Naive thymus-derived CD4-positive, alpha-beta T cell (primary cell): ENCODE results near the gene KCNS3. TPM values are rescaled to one million over a fixed set of nuclear protein-coding genes. Genes with fewer than 3 reads are reported as not detected.

Experiments used
- ATAC-seq: fragments of 150-1000 bp; cut with Tn5 transposase; 2 replicates; pipeline ENCODE4 v1.10.0; 2021; ENCODE audit warnings: mild to moderate bottlenecking, moderate library complexity
- CTCF ChIA-PET: fragments of 350-600 bp; sonication (Branson Sonifier 250); formaldehyde crosslinking; loops from one replicate; lab custom pipeline; 2021; ENCODE audit warnings: antibody characterized with exemption; lab: Charles Lee
- POLR2A ChIA-PET: fragments of 350-600 bp; sonication (Branson Sonifier 250); formaldehyde crosslinking; loops from one replicate; lab custom pipeline; 2021; ENCODE audit warnings: antibody characterized with exemption, inconsistent platforms; lab: Charles Lee
- DNase-seq, 9 donors: peaks; one replicate each; pipeline versions ENCODE4 v3.0.0 to v3.0.0-alpha.2; 2020 to 2022; ENCODE audit warnings: mixed read lengths in 1 of 9
- H3K27ac ChIP-seq: one replicate; pipeline ENCODE4 v1.7.0; 2013; ENCODE audit warnings: mild to moderate bottlenecking, low read depth, low read length, moderate library complexity
- H3K27me3 ChIP-seq, 2 donors: one replicate each; pipeline ENCODE4 v1.7.0; 2013; ENCODE audit warnings: low read length in 2 of 2, mild to moderate bottlenecking in 2 of 2, moderate library complexity in 2 of 2; ENCODE audit not compliant: control insufficient read depth in 2 of 2, insufficient read depth in 2 of 2
- H3K36me3 ChIP-seq, 3 experiments: 1 replicate in 2 of 3; 2 replicates in 1 of 3; pipeline ENCODE4 v1.7.0; 2013; ENCODE audit warnings: low read length in 3 of 3, mild to moderate bottlenecking in 3 of 3, moderate library complexity in 1 of 3; ENCODE audit not compliant: insufficient read depth in 3 of 3, control insufficient read depth in 2 of 3
- H3K4me1 ChIP-seq, 2 donors: one replicate each; pipeline ENCODE4 v1.7.0; 2013; ENCODE audit warnings: low read length in 2 of 2, mild to moderate bottlenecking in 2 of 2, moderate library complexity in 1 of 2; ENCODE audit not compliant: control insufficient read depth in 2 of 2, insufficient read depth in 2 of 2
- H3K4me3 ChIP-seq: 2 replicates; pipeline ENCODE4 v1.7.0; 2013; ENCODE audit warnings: mild to moderate bottlenecking, low read length
- H3K9me3 ChIP-seq, 3 experiments: 1 replicate in 2 of 3; 2 replicates in 1 of 3; pipeline ENCODE4 v1.7.0; 2013; ENCODE audit warnings: low read length in 3 of 3; ENCODE audit not compliant: control insufficient read depth in 2 of 3
- H3K27ac Mint-ChIP-seq, 9 donors: one replicate each; pipeline ENCODE4 v1.8.0; 2020 to 2022; ENCODE audit warnings: mixed read lengths in 9 of 9, mild to moderate bottlenecking in 8 of 9, moderate library complexity in 5 of 9, inconsistent platforms in 2 of 9
- H3K27me3 Mint-ChIP-seq, 5 donors: one replicate each; pipeline ENCODE4 v1.8.0; 2021 to 2022; ENCODE audit warnings: mixed read lengths in 5 of 5, mild to moderate bottlenecking in 1 of 5
- H3K36me3 Mint-ChIP-seq, 5 donors: one replicate each; pipeline ENCODE4 v1.8.0; 2020 to 2022; ENCODE audit warnings: mixed read lengths in 5 of 5, mild to moderate bottlenecking in 3 of 5, inconsistent platforms in 1 of 5
- H3K4me1 Mint-ChIP-seq, 7 donors: one replicate each; pipeline ENCODE4 v1.8.0; 2020 to 2022; ENCODE audit warnings: mixed read lengths in 7 of 7, mild to moderate bottlenecking in 3 of 7, inconsistent platforms in 1 of 7
- H3K4me3 Mint-ChIP-seq, 10 donors: one replicate each; pipeline ENCODE4 v1.8.0; 2020 to 2022; ENCODE audit warnings: mild to moderate bottlenecking in 10 of 10, mixed read lengths in 10 of 10, moderate library complexity in 6 of 10, inconsistent platforms in 2 of 10
- H3K9me3 Mint-ChIP-seq, 11 donors: one replicate each; pipeline ENCODE4 v1.8.0; 2020 to 2022; ENCODE audit warnings: mixed read lengths in 11 of 11, mild to moderate bottlenecking in 4 of 11, inconsistent platforms in 1 of 11, moderate library complexity in 1 of 11
- intact Hi-C, 2 donors: fragments of 100-400 bp; cut with micrococcal nuclease; formaldehyde crosslinking; loops; one replicate each; pipeline ENCODE4 v1.15.1; 2023
- polyA plus RNA-seq, 2 donors: library from polyadenylated mRNA; unstranded; fragments of 300-500 nt; fragmentation: Illumina TruSeq; gene quantifications; one replicate each; pipeline ENCODE4 v1.2.3, GENCODE V29; 2021
- total RNA-seq, 6 experiments: library from RNA in 5 of 6; stranded (reverse) in 5 of 6; gene quantifications; 1 replicate in 5 of 6; 2 replicates in 1 of 6; pipeline ENCODE4 v1.2.3 and lab custom pipeline; 2021 to 2026

Gene KCNS3
- total and polyA plus RNA-seq, 7 experiments from 2014 or later: not detected

DNA sequence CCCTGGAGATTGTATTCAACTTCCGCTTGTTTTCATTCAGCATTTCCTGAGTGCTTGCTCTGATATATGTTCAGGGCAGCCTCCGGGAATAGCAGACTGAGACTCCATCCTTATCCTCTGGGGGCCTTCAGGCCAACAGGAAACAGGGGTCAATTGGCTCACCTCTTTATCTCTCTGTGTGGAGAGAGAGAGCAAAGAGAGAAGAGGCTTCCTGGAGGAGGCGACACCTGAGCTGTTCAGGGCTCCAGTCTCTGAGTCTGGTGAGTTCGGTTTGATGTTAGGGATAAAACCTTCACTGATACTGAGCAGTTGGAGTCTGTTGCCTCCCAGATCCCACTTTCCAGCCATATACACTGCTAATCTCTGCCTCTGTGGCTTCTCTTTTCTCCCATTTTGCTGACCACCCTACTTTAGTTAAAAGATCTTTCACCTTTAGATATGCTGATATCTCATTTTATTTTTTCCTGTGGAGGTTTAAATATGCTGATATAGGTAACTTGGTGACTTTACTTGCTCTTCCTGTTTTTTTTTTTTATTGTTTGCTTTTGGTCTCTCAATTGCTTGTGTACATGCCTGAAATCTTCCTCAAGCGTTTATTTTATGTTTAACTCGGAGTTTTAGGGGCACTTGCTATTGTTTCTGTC is 56.9 kb downstream of the KCNS3 start:
- intact Hi-C loops: no loop called here
- Histone ChIP-seq H3K9me3 (no peaks in the 10 kb centered on the region), H3K4me1 (no peaks in the 10 kb centered on the region), H3K27ac (no peak overlapping the region), H3K27me3 (no peaks in the 10 kb centered on the region), H3K4me3 (no peak overlapping the region), H3K36me3 (no peaks in the 10 kb centered on the region)
- Mint-ChIP-seq H3K27ac (no peak overlapping the region), H3K36me3 (peaks cover 0 to 3% (median 0%) of the 10 kb centered on the region in 5 donors), H3K4me1 (no peaks in the 10 kb centered on the region), H3K4me3 (no peak overlapping the region), H3K9me3 (peaks cover 0 to 18% (median 5%) of the 10 kb centered on the region in 11 donors), H3K27me3 (peaks cover 0 to 39% (median 14%) of the 10 kb centered on the region in 5 donors)
- ChIA-PET CTCF (no interaction called here), POLR2A (no interaction called here)
- ATAC-seq (no peak), DNase-seq (no peak)

DNA sequence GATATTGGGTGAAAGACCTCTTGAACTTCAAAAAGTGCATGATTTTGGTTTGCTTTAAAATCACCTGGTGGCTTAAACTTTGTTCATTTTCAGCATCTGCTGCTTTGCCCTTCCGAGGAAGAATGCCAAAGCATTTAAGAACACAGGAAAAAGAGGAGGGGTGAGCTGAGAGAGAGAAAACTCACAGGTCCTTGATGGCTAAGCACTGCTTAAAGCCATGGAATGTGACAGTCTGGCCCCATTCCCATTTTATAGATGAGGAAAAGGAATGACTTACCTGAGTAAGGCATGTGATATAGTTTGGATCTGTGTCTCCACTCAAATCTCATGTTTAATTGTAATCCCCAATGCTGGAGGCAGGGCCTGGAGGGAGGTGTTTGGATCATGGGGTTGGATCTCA is 58.1 kb downstream of the KCNS3 start:
- Histone ChIP-seq H3K9me3 (no peaks in the 10 kb centered on the region), H3K4me3 (no peak overlapping the region), H3K27ac (no peak overlapping the region), H3K36me3 (no peaks in the 10 kb centered on the region), H3K4me1 (no peaks in the 10 kb centered on the region), H3K27me3 (no peaks in the 10 kb centered on the region)
- intact Hi-C loops: no loop called here
- Mint-ChIP-seq H3K4me1 (no peaks in the 10 kb centered on the region), H3K9me3 (peaks cover 0 to 11% (median 5%) of the 10 kb centered on the region in 11 donors), H3K27me3 (peaks cover 0 to 45% (median 9%) of the 10 kb centered on the region in 5 donors), H3K36me3 (no peaks in the 10 kb centered on the region), H3K4me3 (no peak overlapping the region), H3K27ac (no peak overlapping the region)
- no peak for ATAC-seq
- DNase-seq: no peak
- POLR2A ChIA-PET: no interaction called here
- CTCF ChIA-PET: no interaction called here

DNA sequence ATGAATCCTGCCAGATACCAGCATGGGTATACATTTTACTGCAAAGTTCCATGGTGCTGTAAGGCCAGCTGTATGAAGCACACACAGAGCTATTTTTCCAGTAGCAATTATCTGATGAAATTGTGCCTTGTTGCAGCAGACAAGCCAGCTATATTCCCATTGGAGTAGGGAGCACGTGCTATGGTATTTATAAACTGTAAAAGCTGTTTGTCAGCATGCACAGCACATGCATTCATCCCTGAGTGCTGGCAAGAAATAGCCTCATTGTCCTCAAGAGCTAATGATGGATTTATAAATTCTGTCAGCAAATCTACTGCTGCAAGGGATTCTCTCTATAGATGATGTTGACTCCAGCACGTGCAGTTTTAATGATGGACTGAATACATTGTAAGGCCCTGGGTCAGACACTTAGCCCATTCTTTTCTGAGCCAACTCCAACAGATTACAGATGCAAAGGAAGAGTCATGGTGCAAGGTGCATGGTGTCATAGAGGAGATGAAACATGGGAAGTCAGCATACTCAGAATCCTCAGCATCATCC is 61.7 kb downstream of the KCNS3 start:
- Mint-ChIP-seq H3K36me3 (no peaks in the 10 kb centered on the region), H3K4me1 (no peaks in the 10 kb centered on the region), H3K9me3 (peaks cover 0 to 11% (median 5%) of the 10 kb centered on the region in 11 donors), H3K4me3 (no peak overlapping the region), H3K27ac (no peak overlapping the region), H3K27me3 (peaks cover 0 to 42% (median 6%) of the 10 kb centered on the region in 5 donors)
- H3K36me3 ChIP-seq: no peaks in the 10 kb centered on the region
- DNase-seq (no peak), ATAC-seq (no peak)
- H3K27me3 ChIP-seq: no peaks in the 10 kb centered on the region
- no peak overlapping the region for H3K27ac ChIP-seq
- H3K4me1 ChIP-seq: no peaks in the 10 kb centered on the region
- intact Hi-C loops: loop anchor here in 1 of 2 donors (5.0 kb wide), 1 partner anchor 813 kb away; no protein-coding TSS in a partner anchor
- H3K9me3 ChIP-seq: no peaks in the 10 kb centered on the region
- CTCF ChIA-PET: no interaction called here
- H3K4me3 ChIP-seq: no peak overlapping the region
- POLR2A ChIA-PET: no interaction called here

DNA sequence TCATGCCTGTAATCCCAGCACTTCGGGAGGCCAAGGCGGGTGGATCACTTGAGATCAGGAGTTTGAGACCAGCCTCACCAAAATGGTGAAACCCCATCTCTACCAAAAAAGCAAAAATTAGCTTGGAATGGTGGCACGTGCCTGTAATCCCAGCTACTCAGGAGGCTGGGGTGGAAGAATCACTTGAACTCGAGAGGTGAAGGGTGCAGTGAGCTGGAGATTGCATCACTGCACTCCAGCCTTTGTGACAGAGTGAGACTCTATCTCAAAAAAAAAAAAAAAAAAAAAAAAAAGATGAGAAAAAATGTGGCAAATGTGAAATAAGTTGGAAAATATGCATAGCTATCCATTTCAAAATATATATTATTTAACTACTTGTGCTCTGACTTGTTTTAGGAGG is 65.0 kb downstream of the KCNS3 start:
- H3K4me3 ChIP-seq: no peak overlapping the region
- DNase-seq (no peak), ATAC-seq (no peak)
- Mint-ChIP-seq H3K9me3 (peaks cover 0 to 8% (median 5%) of the 10 kb centered on the region in 11 donors), H3K27ac (no peak overlapping the region), H3K27me3 (peaks cover 0 to 31% (median 0%) of the 10 kb centered on the region in 5 donors), H3K4me3 (no peak overlapping the region), H3K4me1 (no peaks in the 10 kb centered on the region), H3K36me3 (peaks cover 0 to 5% (median 0%) of the 10 kb centered on the region in 5 donors)
- POLR2A ChIA-PET: no interaction called here
- CTCF ChIA-PET: no interaction called here
- intact Hi-C loops: loop anchor here in 1 of 2 donors (5.0 kb wide), 1 partner anchor 816 kb away; no protein-coding TSS in a partner anchor
- no peaks in the 10 kb centered on the region for H3K27me3 ChIP-seq
- H3K4me1 ChIP-seq: no peaks in the 10 kb centered on the region
- no peaks in the 10 kb centered on the region for H3K36me3 ChIP-seq
- no peaks in the 10 kb centered on the region for H3K9me3 ChIP-seq
- no peak overlapping the region for H3K27ac ChIP-seq

DNA sequence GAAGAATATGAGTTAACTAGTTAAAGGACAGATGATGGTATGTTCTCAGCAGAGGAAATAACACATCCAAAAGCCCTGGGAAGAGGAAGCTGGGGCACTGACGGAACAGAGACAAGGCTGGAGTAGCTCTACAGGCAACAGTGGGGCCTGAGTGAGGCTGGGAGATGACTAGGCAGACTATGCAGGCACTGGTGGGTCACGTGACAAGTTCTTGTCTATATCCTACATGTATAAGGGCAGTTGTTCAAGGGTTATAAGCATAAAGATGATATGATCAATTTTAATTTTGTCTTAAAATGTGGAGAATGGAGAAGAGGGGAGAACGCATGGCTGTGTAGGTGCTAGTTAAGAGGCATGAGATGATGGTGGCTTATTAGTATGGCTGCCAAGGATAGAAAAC is 68.6 kb downstream of the KCNS3 start:
- ATAC-seq (no peak), DNase-seq (no peak)
- POLR2A ChIA-PET: no interaction called here
- H3K9me3 Mint-ChIP-seq: peaks cover 0 to 16% (median 1%) of the 10 kb centered on the region in 11 donors
- no peak overlapping the region for H3K27ac Mint-ChIP-seq
- no peaks in the 10 kb centered on the region for H3K36me3 ChIP-seq
- H3K9me3 ChIP-seq: no peaks in the 10 kb centered on the region
- intact Hi-C loops: no loop called here
- H3K4me3 Mint-ChIP-seq: no peak overlapping the region
- H3K4me1 Mint-ChIP-seq: no peaks in the 10 kb centered on the region
- H3K27ac ChIP-seq: no peak overlapping the region
- no peaks in the 10 kb centered on the region for H3K27me3 ChIP-seq
- no peaks in the 10 kb centered on the region for H3K4me1 ChIP-seq
- CTCF ChIA-PET: no interaction called here
- H3K36me3 Mint-ChIP-seq: peaks cover 0 to 8% (median 0%) of the 10 kb centered on the region in 5 donors
- H3K4me3 ChIP-seq: no peak overlapping the region
- H3K27me3 Mint-ChIP-seq: peaks cover 0 to 8% (median 0%) of the 10 kb centered on the region in 5 donors

DNA sequence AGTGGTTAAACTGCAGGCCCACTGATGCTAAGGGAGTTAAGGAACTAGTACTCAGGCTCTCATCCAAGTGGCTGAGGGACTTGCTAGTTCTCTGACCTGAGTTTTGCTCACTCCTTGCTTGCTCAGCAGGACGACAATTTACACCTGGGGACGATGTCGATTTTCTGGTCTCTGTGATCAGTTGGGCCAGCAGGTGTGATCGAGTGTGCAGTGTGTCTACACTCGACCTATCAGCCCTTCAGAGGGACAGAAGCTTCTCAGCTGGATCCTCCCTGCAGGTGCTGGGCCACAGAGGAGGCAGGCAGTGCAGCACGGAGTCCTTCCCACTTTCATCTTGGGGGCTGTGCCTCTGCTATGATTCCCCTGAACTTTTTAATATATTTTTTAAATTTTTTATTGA is 71.5 kb downstream of the KCNS3 start:
- H3K4me1 Mint-ChIP-seq: no peaks in the 10 kb centered on the region
- ATAC-seq: no peak
- intact Hi-C loops: no loop called here
- CTCF ChIA-PET: no interaction called here
- no peaks in the 10 kb centered on the region for H3K27me3 ChIP-seq
- H3K9me3 Mint-ChIP-seq: peaks cover 0 to 16% (median 1%) of the 10 kb centered on the region in 11 donors
- H3K4me3 Mint-ChIP-seq: no peak overlapping the region
- DNase-seq: no peak
- no peaks in the 10 kb centered on the region for H3K9me3 ChIP-seq
- H3K4me3 ChIP-seq: no peak overlapping the region
- peaks cover 0 to 8% (median 0%) of the 10 kb centered on the region in 5 donors for H3K36me3 Mint-ChIP-seq
- H3K4me1 ChIP-seq: no peaks in the 10 kb centered on the region
- POLR2A ChIA-PET: no interaction called here
- no peak overlapping the region for H3K27ac ChIP-seq
- peaks cover 0 to 8% (median 0%) of the 10 kb centered on the region in 5 donors for H3K27me3 Mint-ChIP-seq
- no peaks in the 10 kb centered on the region for H3K36me3 ChIP-seq
- H3K27ac Mint-ChIP-seq: no peak overlapping the region

DNA sequence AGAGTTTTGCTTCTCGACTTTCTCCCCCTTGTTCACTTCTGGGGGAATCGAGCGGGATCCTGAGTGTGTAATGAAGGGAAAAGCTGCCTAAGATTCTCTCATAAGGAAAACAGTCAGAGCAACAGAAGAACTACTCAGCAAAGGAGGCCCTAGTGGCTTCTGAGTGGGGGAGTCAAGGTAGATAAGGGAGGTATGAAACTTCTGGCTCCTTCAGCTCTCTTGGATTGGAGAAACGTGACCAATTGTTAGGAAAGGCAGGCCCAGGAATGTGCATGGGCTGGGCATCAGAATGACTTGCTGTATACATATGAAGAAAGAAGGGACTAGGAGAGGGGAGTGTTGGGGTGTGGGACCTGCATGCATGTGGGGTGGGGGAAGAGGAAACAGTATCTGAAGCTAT is 73.1 kb downstream of the KCNS3 start:
- Histone ChIP-seq H3K4me1 (no peaks in the 10 kb centered on the region), H3K27ac (no peak overlapping the region), H3K9me3 (no peaks in the 10 kb centered on the region), H3K27me3 (no peaks in the 10 kb centered on the region), H3K4me3 (no peak overlapping the region), H3K36me3 (no peaks in the 10 kb centered on the region)
- DNase-seq (no peak), ATAC-seq (no peak)
- CTCF ChIA-PET: no interaction called here
- Mint-ChIP-seq H3K27me3 (peaks cover 0 to 7% (median 0%) of the 10 kb centered on the region in 5 donors), H3K4me3 (no peak overlapping the region), H3K4me1 (no peaks in the 10 kb centered on the region), H3K9me3 (peaks cover 0 to 8% (median 0%) of the 10 kb centered on the region in 11 donors), H3K27ac (no peak overlapping the region), H3K36me3 (peaks cover 0 to 3% (median 0%) of the 10 kb centered on the region in 5 donors)
- intact Hi-C loops: no loop called here
- POLR2A ChIA-PET: no interaction called here
